GM19043 (cell line): ENCODE results near the gene FRAT1.
A peak's percentile ranks its signal among the peaks of the same experiment; 100 is the strongest.
"Not testable (repeated sequence)": the region's sequence is repeated elsewhere in the genome, so short reads cannot be mapped to it uniquely, and the experiment has no call there.

Experiments used
- ATAC-seq: cut with Tn5 transposase; IDR thresholded peaks from one replicate; pipeline ENCODE4 v1.9.1; 2021; ENCODE audit warnings: low read depth; ENCODE audit not compliant: unreplicated experiment

Gene FRAT1

GRCh38 chr10:97318772-97319651 lies at the start of gene FRAT1:
FRAT1 (plus strand) TSS chr10:97319271; CDS start chr10:97319454, 183 bp downstream.
- peak; percentile 77 for ATAC-seq

DNA sequence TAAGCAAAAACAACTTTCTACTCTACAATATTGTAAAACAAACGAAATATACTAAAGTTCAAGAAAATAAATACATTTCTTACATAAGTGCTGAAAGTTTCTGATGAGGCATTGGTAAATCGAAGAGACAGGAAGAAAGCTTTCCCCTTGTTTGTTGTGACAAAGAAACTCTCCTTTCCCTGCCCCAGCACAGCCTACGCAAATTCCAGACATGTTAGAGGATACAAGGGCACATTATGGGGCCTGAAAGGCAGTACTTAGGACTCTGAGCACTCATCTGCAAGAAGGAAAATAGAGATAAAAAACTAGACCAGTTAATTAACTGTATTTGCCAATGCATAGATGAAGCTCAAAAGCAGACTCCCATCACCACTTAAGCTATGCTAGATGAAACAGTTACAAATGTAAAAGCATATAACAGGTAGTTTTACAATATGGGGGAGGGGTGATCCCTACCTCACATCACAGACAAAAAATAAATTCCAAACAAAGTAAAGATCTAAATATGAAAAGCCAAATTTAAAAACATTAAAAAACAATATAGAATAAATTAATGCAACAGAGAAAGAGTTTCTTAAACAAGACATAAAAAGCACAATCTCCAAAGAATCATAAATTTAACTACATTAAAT lies 48.4 kb upstream of the FRAT1 start:
- ATAC-seq = no peak

DNA sequence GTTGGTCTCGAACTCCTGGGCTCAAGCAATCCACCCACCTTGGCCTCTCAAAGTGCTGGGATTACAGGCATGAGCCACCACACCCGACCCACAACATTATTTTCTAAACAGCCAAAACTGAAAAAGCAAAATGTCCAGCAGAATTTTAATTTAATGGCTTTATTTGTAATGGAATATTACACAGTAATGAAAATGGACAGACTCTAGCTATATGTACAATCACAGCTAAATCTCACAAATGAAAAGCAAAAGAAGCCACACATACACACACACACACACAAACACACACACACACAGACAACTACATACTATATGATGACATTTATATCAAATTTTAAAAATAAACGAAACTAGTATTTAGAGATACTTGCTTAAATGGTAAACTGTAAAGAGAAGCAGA lies 45.4 kb upstream of the FRAT1 start:
- ATAC-seq = no peak

- no peak for ATAC-seq
These were observed 44.2 kb upstream of the FRAT1 start for GRCh38 chr10:97274828-97275227.

GRCh38 chr10:97277551-97277950 lies 41.5 kb upstream of the FRAT1 start:
- no peak for ATAC-seq

GRCh38 chr10:97278491-97278989 lies 40.5 kb upstream of the FRAT1 start:
- ATAC-seq = no peak

GRCh38 chr10:97279121-97279815 lies 39.8 kb upstream of the FRAT1 start:
- ATAC-seq = no peak

- no peak for ATAC-seq
These were observed 38.3 kb upstream of the FRAT1 start for GRCh38 chr10:97280783-97281182.

DNA sequence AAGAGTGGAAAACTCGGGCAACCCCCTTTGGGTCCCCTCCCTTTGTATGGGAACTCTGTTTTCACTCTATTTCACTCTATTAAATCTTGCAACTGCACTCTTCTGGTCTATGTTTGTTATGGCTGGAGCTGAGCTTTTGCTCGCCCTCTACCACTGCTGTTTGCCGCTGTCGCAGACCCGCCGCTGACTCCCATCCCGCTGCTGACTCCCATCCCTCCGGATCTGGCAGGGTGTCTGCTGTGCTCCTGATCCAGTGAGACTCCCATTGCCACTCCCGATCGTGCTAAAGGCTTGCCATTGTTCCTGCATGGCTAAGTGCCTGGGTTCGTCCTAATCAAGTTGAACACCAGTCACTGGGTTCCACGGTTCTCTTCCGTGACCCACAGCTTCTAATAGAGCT lies 29.0 kb upstream of the FRAT1 start:
- ATAC-seq = not testable (repeated sequence)

DNA sequence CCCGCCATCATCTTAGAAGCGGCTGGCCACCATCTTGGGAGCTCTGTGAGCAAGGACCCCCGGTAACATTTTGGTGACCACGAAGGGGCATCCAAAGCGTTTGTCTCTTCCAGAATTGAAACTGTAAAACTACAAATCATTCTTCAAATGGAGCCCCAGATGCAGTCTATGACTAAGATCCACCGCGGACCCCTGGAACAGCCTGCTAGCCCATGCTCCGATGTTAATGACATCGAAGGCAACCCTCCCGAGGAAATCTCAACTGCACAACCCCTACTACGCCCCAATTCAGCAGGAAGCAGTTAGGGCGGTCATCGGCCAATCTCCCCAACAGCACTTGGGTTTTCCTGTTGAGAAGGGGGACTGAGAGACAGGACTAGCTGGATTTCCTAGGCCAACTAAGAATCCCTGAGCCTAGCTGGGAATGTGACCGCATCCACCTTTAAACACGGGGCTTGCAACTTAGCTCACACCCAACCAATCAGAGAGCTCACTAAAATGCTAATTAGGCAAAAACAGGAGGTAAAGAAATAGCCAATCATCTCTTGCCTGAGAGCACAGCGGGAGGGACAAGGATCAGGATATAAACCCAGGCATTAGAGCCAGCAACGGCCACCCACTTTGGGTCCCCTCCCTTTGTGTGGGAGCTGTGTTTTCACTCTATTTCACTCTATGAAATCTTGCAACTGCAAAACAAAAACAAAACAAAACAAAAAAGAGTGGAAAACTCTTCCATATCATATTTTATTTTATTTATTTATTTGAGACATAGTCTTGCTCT lies 28.3 kb upstream of the FRAT1 start:
- not testable (repeated sequence) for ATAC-seq

DNA sequence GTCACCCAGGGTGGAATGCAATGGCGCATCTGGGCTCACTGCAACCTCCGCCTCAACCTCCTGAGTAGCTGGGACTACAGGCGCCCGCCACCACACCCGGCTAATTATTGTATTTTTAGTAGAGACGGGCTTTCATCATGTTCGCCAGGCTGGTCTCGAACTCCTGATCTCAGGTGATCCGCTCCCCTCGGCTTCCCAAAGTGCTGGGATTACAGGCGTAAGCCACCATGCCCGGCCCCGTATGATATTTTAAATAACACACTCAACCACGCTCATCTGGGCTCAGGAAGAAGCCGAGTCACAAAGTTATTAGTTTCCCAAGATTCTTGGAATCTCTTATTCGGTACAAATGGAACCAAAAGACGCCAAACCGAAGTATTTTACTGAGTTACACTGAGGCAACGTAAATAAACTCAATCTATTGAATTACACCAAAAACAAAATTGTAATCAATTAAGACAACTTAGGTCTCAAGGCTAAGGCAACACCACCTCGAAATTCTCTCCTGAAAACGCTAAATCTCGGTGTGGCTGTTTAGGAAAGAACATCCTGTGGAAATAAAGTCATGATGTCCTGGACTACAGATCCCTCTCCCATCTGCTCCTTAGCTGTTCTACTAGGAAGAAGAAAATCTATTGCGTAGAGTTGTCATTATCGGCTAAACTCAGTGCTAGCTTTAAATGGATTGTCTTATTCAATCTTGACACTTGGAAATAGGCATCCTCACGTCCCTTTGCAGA lies 27.5 kb upstream of the FRAT1 start:
- ATAC-seq = no peak

- ATAC-seq = peak; percentile 96
These were observed 26.8 kb upstream of the FRAT1 start, which contains the start of gene ARHGAP19 for GRCh38 chr10:97292097-97292861. ARHGAP19 (minus strand) TSS chr10:97292637; CDS start chr10:97292627, 10 bp downstream.

DNA sequence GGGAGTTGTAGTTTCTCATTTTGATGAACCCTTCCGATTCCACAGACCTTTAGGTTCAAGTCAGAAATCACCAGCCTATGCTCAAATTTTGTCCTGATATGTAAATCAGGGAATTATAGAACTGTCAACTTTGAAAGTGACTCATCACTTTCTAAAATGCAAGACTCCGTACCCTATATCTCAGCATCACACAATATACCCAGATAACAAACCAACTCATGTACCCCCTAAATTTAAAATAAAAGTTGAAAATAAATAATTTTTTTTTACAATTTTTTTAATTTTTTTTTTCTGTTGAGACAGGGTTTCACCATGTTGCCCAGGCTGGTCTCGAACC lies 26.2 kb upstream of the FRAT1 start:
- no peak for ATAC-seq

- ATAC-seq = no peak
These were observed 21.4 kb upstream of the FRAT1 start for GRCh38 chr10:97297556-97298222.

- ATAC-seq = no peak
These were observed 20.9 kb upstream of the FRAT1 start for GRCh38 chr10:97298223-97298571.

GRCh38 chr10:97300980-97301379 lies 18.1 kb upstream of the FRAT1 start:
- no peak for ATAC-seq

DNA sequence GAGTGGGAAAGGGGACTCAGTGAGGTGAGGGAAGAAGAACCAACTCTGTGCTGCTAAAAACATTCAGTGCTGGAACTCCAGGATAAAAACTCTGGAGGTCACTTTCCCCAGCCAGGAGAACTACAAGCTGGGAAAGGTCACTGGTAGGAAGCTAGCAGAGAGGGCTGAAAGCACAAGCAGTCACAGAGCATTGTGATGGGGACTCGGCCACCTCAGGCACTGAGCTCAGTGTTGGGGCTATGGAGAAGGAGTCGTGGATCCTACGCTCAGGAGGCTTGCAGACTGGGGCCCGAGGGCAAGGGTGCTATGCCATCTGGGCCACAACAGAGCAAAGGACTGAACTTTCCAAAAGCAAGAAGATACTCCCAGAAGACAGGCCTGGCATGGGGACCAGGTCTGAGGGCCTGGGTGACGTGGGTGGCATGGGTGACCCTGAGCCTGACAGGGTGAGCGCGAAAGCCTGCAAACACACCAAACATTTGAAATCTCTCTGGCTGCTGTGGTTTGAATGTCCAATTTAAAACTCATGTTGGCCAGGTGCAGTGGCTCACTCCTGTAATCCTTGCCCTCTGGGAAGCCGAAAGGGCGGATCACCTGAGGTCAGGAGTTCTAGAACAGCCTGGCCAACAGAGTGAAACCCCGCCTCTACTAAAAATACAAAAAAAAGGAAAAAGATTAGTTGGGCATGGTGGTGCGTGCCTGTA lies 16.8 kb upstream of the FRAT1 start:
- ATAC-seq = no peak

DNA sequence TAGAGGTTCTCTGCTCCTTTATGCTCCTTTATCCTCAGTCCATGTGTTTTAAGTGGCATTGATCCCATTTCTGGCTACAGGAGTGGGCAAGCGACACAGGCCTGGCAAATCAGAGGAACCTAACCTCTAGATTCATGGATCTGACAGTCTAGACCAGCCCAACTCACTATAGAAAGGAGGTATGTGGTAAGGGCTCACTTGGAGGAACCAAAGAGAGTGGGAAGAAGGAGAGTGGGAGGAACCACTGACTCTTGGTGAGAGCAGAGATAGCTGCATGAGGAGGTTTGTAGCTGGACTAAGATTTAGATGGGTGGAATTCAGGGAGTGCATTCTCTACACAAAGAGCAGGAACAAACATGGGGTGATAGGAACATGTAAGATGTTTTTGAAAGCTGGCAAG lies 11.6 kb upstream of the FRAT1 start:
- no peak for ATAC-seq
